SH-SY5Y (cell line): ENCODE measurements around the gene GET3.

Experiments used
- GATA2 ChIP-seq: IDR thresholded peaks from 2 replicates; pipeline ENCODE4 v1.6.1; 2011; ENCODE audit warnings: mild to moderate bottlenecking, low read depth, low read length
- GATA3 ChIP-seq: IDR thresholded peaks from 2 replicates; pipeline ENCODE4 v1.6.1; 2011; ENCODE audit warnings: low read depth, mild to moderate bottlenecking, low read length, moderate library complexity

DNA sequence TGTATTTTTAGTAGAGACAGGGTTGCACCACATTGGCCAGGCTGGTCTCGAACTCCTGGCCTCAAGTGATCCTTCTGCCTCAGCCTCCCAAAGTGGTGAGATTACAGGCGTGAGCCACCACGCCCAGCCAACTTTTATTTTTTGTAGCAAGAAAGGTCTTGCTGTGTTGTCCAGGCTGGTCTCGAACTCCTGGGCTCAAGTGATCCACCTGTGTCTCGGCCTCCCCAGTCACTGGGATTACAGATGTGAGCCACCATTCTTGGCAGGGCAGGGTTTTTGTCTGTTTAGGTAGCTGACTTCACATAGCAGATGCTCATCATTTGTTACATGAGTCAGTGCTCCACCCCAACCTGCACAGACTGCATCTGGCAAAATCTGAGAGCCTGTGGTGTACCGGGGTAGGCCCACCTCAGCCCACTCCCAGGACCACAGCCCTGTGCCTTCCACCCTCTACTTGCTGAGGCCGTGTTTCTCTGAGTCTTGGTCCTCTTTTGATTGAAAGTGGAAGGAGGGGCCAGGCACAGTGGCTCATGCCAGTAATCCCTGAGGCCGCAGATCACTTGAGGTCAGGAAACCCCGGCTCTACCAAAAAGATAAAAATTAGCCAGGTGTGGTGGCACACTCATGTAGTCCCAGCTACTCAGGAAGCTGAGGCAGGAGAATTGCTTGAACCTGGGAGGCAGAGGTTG is 9.4 kb upstream of the GET3 start:
- TF ChIP-seq GATA2, result no peak
- no peak for TF ChIP-seq GATA3
